Measurements from ENCODE around the gene SCYL2. TPM values are rescaled to one million over a fixed set of nuclear protein-coding genes. Genes with fewer than 3 reads are reported as not detected.

Gene SCYL2
- total RNA-seq, 1 experiment from 2014 or later, result 37.1 TPM

DNA sequence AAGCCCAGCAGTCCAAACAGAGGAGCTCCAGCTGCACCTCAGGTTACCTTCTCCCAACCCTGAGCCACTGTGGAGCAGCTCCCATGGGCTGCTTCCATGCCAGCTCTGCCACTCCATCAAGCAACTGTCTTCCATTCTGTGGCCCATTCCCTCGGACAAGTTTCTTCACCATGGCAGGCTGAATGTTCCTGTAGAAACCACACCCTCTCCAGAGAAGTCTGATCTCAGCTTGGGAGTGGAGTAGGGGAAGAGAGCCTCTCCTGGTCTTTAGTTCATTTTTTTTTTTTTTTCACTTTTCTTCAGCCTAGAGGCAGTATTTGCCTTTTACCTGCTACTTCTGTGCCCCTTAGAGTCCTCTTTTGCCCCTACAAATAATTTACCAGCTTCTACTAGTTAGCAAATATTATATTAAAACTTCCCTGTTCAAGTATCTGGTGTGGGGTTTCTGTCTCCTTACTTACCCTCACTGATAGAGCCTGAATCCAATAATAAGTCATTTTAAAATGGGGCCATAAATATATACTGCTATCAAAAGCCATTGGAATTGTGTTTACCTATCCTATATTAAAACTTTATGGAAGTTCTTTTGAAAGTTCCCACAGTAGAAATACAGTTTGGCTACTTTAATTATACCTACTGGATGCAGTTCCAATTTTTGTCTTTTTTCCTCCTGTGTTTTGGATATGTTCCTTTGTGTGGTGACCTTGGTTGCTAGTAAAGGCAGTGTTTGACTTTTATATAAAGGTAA, 78.2 kb downstream of the SCYL2 start:
- Mint-ChIP-seq H3K9me3 (peaks cover 4% of the 10 kb centered on the region; the same call in 1 of the 2 replicates), H3K27me3 (ENCODE audit: low read depth) (no peaks in the 10 kb centered on the region), H3K36me3 (no peaks in the 10 kb centered on the region), H3K4me3 (no peak overlapping the region), H3K27ac (no peak overlapping the region; the same call in 1 of the 2 replicates), H3K4me1 (peaks cover 10% of the 10 kb centered on the region)
- POLR2A ChIA-PET, result no interaction called here
- DNase-seq (ENCODE audit: low spot score) (no peak), ATAC-seq (peak; percentile 18)
- no peak for TF ChIP-seq MYBL2 (CRISPR knock-in tag; IDR thresholded peaks at IDR 0.05)
- TF ChIP-seq, protein P1, sequence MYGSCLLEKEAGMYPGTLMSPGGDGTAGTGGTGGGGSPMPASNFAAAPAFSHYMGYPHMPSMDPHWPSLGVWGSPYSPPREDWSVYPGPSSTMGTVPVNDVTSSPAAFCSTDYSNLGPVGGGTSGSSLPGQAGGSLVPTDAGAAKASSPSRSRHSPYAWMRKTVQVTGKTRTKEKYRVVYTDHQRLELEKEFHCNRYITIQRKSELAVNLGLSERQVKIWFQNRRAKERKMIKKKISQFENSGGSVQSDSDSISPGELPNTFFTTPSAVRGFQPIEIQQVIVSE (CRISPR knock-in tag; IDR thresholded peaks at IDR 0.05; ENCODE audit: borderline replicate concordance), result no peak
- TF ChIP-seq CBFB (CRISPR knock-in tag; IDR thresholded peaks at IDR 0.05; ENCODE audit: low read depth), result no peak
- no peak for TF ChIP-seq GTF2I (CRISPR knock-in tag; conservative IDR thresholded peaks at IDR 0.05)
- TF ChIP-seq PRRX2 (CRISPR knock-in tag; IDR thresholded peaks at IDR 0.05), result no peak
- TF ChIP-seq, protein P2, sequence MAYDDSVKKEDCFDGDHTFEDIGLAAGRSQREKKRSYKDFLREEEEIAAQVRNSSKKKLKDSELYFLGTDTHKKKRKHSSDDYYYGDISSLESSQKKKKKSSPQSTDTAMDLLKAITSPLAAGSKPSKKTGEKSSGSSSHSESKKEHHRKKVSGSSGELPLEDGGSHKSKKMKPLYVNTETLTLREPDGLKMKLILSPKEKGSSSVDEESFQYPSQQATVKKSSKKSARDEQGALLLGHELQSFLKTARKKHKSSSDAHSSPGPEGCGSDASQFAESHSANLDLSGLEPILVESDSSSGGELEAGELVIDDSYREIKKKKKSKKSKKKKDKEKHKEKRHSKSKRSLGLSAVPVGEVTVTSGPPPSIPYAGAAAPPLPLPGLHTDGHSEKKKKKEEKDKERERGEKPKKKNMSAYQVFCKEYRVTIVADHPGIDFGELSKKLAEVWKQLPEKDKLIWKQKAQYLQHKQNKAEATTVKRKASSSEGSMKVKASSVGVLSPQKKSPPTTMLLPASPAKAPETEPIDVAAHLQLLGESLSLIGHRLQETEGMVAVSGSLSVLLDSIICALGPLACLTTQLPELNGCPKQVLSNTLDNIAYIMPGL (CRISPR knock-in tag; IDR thresholded peaks at IDR 0.05), result no peak
- TF ChIP-seq, protein P3, sequence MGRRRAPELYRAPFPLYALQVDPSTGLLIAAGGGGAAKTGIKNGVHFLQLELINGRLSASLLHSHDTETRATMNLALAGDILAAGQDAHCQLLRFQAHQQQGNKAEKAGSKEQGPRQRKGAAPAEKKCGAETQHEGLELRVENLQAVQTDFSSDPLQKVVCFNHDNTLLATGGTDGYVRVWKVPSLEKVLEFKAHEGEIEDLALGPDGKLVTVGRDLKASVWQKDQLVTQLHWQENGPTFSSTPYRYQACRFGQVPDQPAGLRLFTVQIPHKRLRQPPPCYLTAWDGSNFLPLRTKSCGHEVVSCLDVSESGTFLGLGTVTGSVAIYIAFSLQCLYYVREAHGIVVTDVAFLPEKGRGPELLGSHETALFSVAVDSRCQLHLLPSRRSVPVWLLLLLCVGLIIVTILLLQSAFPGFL (CRISPR knock-in tag; IDR thresholded peaks at IDR 0.05; ENCODE audit: borderline replicate concordance), result no peak
- no peak for TF ChIP-seq CREM (CRISPR knock-in tag; IDR thresholded peaks at IDR 0.05)
- TF ChIP-seq OVOL2 (CRISPR knock-in tag; IDR thresholded peaks at IDR 0.05; ENCODE audit: borderline replicate concordance), result no peak
- CTCF ChIA-PET, result interaction anchor here (0.7 to 1.8 kb wide), 3 partner anchors 60 to 326 kb away, joined by 4 to 10 read pairs (median 5); no protein-coding TSS in a partner anchor

DNA sequence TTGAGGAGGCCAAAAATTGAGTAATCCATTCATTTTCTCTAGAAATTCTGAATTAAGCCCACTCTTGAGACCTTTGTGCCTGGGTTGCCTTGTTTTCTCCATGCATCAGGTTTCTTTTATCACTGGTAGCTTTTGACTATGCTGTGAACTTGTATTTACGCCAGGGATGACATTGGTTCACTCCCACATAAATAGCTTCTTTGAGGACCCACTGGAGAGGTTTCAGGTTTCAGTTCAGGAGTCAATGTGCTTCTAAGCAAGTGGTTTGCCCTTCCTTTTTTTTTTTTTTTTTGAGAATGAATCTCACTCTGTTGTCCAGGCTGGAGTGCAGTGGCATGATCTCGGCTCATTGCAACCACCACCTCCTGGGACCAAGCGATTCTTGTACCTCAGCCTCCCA, 79.7 kb downstream of the SCYL2 start:
- H3K4me3 Mint-ChIP-seq, result no peak overlapping the region
- H3K27ac Mint-ChIP-seq, result no peak overlapping the region; the same call in 1 of the 2 replicates
- peaks cover 5% of the 10 kb centered on the region; the same call in 1 of the 2 replicates for H3K4me1 Mint-ChIP-seq
- ChIA-PET CTCF (interaction anchor here (0.6 to 5.2 kb wide), 4 partner anchors 58 to 209 kb away, joined by 3 to 72 read pairs (median 4); no protein-coding TSS in a partner anchor), POLR2A (no interaction called here)
- peaks cover 4% of the 10 kb centered on the region; the same call in 1 of the 2 replicates for H3K9me3 Mint-ChIP-seq
- no peak for DNase-seq (ENCODE audit: low spot score)
- H3K27me3 Mint-ChIP-seq (ENCODE audit: low read depth), result no peaks in the 10 kb centered on the region
- no peaks in the 10 kb centered on the region for H3K36me3 Mint-ChIP-seq
- no peak for ATAC-seq
- TF ChIP-seq, protein P4, sequence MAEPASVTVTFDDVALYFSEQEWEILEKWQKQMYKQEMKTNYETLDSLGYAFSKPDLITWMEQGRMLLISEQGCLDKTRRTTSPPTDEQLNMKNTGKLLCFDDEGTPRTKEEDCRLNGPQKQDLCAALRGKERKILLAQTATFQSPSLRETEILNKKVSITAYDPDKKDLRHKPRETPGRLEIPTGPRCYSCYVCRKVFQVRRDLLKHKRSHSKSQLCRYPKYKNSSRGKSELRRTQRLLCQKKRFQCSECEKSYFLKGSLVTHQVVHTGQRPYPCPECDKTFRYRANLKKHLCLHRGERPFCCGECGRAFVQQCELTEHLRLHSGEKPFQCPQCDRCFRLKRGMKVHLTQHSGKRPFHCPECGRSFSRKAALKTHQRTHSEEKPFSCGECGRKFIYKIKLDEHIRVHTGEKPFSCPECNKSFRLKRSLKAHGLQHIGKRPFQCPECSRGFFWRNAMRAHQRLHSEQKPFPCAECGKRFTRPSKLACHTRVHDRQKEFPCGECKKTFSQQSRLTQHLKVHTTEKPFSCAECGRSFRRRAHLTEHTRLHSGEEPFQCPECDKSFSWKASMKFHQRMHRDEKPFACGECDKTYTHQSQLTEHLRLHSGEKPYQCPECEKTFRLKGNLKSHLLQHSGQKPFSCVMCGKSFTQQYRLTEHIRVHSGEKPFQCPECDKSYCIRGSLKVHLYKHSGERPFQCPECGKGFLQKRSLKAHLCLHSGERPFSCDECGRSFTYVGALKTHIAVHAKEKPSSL (CRISPR knock-in tag; conservative IDR thresholded peaks at IDR 0.05), result no peak
- TF ChIP-seq, protein P5, sequence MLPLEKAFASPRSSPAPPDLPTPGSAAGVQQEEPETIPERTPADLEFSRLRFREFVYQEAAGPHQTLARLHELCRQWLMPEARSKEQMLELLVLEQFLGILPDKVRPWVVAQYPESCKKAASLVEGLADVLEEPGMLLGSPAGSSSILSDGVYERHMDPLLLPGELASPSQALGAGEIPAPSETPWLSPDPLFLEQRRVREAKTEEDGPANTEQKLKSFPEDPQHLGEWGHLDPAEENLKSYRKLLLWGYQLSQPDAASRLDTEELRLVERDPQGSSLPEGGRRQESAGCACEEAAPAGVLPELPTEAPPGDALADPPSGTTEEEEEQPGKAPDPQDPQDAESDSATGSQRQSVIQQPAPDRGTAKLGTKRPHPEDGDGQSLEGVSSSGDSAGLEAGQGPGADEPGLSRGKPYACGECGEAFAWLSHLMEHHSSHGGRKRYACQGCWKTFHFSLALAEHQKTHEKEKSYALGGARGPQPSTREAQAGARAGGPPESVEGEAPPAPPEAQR (CRISPR knock-in tag; IDR thresholded peaks at IDR 0.05), result no peak
- TF ChIP-seq, protein P6, sequence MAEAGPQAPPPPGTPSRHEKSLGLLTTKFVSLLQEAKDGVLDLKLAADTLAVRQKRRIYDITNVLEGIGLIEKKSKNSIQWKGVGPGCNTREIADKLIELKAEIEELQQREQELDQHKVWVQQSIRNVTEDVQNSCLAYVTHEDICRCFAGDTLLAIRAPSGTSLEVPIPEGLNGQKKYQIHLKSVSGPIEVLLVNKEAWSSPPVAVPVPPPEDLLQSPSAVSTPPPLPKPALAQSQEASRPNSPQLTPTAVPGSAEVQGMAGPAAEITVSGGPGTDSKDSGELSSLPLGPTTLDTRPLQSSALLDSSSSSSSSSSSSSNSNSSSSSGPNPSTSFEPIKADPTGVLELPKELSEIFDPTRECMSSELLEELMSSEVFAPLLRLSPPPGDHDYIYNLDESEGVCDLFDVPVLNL (CRISPR knock-in tag; IDR thresholded peaks at IDR 0.05; ENCODE audit: borderline replicate concordance, low read depth), result no peak
- TF ChIP-seq, protein P7, sequence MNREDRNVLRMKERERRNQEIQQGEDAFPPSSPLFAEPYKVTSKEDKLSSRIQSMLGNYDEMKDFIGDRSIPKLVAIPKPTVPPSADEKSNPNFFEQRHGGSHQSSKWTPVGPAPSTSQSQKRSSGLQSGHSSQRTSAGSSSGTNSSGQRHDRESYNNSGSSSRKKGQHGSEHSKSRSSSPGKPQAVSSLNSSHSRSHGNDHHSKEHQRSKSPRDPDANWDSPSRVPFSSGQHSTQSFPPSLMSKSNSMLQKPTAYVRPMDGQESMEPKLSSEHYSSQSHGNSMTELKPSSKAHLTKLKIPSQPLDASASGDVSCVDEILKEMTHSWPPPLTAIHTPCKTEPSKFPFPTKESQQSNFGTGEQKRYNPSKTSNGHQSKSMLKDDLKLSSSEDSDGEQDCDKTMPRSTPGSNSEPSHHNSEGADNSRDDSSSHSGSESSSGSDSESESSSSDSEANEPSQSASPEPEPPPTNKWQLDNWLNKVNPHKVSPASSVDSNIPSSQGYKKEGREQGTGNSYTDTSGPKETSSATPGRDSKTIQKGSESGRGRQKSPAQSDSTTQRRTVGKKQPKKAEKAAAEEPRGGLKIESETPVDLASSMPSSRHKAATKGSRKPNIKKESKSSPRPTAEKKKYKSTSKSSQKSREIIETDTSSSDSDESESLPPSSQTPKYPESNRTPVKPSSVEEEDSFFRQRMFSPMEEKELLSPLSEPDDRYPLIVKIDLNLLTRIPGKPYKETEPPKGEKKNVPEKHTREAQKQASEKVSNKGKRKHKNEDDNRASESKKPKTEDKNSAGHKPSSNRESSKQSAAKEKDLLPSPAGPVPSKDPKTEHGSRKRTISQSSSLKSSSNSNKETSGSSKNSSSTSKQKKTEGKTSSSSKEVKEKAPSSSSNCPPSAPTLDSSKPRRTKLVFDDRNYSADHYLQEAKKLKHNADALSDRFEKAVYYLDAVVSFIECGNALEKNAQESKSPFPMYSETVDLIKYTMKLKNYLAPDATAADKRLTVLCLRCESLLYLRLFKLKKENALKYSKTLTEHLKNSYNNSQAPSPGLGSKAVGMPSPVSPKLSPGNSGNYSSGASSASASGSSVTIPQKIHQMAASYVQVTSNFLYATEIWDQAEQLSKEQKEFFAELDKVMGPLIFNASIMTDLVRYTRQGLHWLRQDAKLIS (CRISPR knock-in tag; IDR thresholded peaks at IDR 0.05; ENCODE audit: borderline replicate concordance), result no peak

All from WTC11 (cell line).